H4 (cell line): ENCODE measurements around the gene NAA60. TPM values are rescaled to one million over a fixed set of nuclear protein-coding genes. Genes with fewer than 3 reads are reported as not detected.

ENCODE experiments used
- total RNA-seq: library from RNA; depleted of rRNA; stranded (reverse); fragments of >200 nt; shearing (Covaris generic); gene quantifications from 2 replicates; pipeline ENCODE4 v1.2.3, GENCODE V29; 2014; rRNA removed

Gene NAA60
- total RNA-seq, 1 experiment from 2014 or later, result 8.7 TPM

Other genes starting within 250 kb of the NAA60 start
- gene ZNF200, start 208.5 kb upstream of the NAA60 start, total RNA-seq, result 11.5 and 11.8 TPM in 2 replicates
- 1.2 TPM in 1 of 2 replicates, not detected in the other for gene MEFV, start 187.0 kb upstream of the NAA60 start, total RNA-seq
- gene ZNF263, start 160.2 kb upstream of the NAA60 start, total RNA-seq, result 24.4 and 28.8 TPM in 2 replicates
- 4.9 and 5.4 TPM in 2 replicates for gene TIGD7, start 138.2 kb upstream of the NAA60 start, total RNA-seq
- 21.7 and 23.5 TPM in 2 replicates for gene ZNF75A, start 138.2 kb upstream of the NAA60 start, total RNA-seq
- gene OR2C1, start 87.8 kb upstream of the NAA60 start, total RNA-seq, result not detected in 2 replicates
- gene ZSCAN32, start 42.7 kb upstream of the NAA60 start, total RNA-seq, result 14.6 and 17.6 TPM in 2 replicates
- gene ZNF174, start 42.5 kb upstream of the NAA60 start, total RNA-seq, result 9.7 and 11.2 TPM in 2 replicates
- 0.90 and 1.1 TPM in 2 replicates for gene ZNF597, start 176 bp upstream of the NAA60 start, total RNA-seq
- not detected in 2 replicates for gene C16orf90, start 51.8 kb downstream of the NAA60 start, total RNA-seq
- gene CLUAP1, start 57.3 kb downstream of the NAA60 start, total RNA-seq, result 13.4 and 18.3 TPM in 2 replicates
- gene NLRC3, start 133.7 kb downstream of the NAA60 start, total RNA-seq, result not detected in 2 replicates
- 2.0 and 3.3 TPM in 2 replicates for gene SLX4, start 167.9 kb downstream of the NAA60 start, total RNA-seq
- 2.7 and 6.1 TPM in 2 replicates for gene DNASE1, start 211.0 kb downstream of the NAA60 start, total RNA-seq